BJ (cell line): ENCODE results near the gene SLC25A51. TPM values are rescaled to one million over a fixed set of nuclear protein-coding genes. Genes with fewer than 3 reads are reported as not detected.

Experiments used
- CTCF ChIA-PET: fragments of 350-600 bp; formaldehyde crosslinking; extraction: SDS; loops from one replicate; lab custom pipeline; 2021; ENCODE audit warnings: antibody characterized with exemption, inconsistent platforms; lab: Yijun Ruan, JAX
- POLR2A ChIA-PET: fragments of 300-600 bp; sonication (Branson Sonifier 250); formaldehyde crosslinking; extraction: SDS; loops from one replicate; lab custom pipeline; 2021; ENCODE audit warnings: antibody characterized with exemption; lab: Charles Lee
- DNase-seq: peaks from one replicate; pipeline ENCODE4 v3.0.0-alpha.2; 2011; ENCODE audit warnings: low read depth
- H3K27me3 ChIP-seq: 2 replicates; pipeline ENCODE4 v1.6.0; 2011; ENCODE audit warnings: low read length; ENCODE audit not compliant: control insufficient read depth, insufficient read depth
- H3K36me3 ChIP-seq: 2 replicates; pipeline ENCODE4 v1.5.1; 2011; ENCODE audit warnings: low read length; ENCODE audit not compliant: control insufficient read depth, insufficient read depth
- H3K4me3 ChIP-seq: 2 replicates; pipeline ENCODE4 v1.5.1; 2011; ENCODE audit warnings: low read depth, mild to moderate bottlenecking, control low read depth, low read length
- polyA plus RNA-seq: library from polyadenylated mRNA; depleted of rRNA; stranded (reverse); fragments of >200 nt; gene quantifications from 2 replicates; pipeline ENCODE4 v1.2.3, GENCODE V29; 2011
- TF ChIP-seq, protein P1 (sequence below): IDR thresholded peaks from 2 replicates; pipeline ENCODE4 v1.5.1; 2011; ENCODE audit warnings: low read depth, mild to moderate bottlenecking, control low read depth, inconsistent platforms, low read length, moderate library complexity; ENCODE audit not compliant: insufficient read depth

The SLC25A51 gene
- polyA plus RNA-seq, 1 experiment, result 15.6 TPM

DNA sequence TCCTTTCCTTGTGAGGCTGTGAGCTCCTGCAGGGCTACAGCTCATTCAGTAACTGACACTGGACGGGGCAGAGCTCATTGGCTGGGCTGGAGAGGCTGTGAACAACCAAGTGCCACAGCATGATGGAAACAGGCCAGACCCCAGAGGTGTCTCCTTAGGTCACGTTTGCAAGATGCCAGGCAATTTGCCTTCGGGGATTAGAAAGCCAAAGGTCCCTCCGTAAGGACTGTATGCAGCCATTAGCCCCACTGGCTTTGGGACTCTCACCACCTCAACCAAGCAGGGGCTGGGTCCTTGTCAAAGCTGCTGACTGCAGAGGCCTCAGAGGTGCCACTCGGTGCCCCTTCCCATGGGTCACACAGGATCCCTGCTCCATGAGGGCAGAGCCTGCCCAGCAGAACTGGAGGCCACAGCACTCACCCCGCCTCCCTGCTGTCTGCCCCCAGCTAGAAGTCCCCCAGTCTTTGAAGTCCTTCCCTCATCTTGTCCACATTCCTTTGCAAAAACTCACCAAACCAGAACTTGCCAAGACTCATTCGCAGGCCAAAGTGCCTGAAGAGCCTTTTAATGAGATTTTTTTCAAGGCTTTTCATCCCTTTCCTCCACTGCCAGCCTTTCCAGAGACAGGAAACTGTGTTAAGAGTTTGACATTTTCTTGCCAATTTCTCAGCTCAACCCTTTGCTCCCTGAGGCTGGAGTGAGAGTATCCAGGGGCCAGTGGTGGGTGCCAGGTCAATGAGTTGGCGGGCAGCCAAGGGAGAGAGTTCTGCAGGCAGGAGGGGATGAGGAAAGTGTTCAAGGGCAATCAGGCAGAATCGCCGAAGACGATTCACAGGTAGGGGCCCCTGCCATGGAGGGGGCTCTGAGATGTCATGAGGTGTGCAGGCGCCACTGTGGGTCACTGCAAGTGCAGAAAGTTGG, 39.7 kb upstream of the SLC25A51 start:
- H3K4me3 ChIP-seq, result no peak overlapping the region
- ChIA-PET CTCF (interaction anchor here (0.5 to 1.5 kb wide), 3 partner anchors 13 to 75 kb away, joined by 3 to 4 read pairs (median 3); no protein-coding TSS in a partner anchor), POLR2A (no interaction called here)
- peak; percentile 88 for DNase-seq
- TF ChIP-seq, protein P1, sequence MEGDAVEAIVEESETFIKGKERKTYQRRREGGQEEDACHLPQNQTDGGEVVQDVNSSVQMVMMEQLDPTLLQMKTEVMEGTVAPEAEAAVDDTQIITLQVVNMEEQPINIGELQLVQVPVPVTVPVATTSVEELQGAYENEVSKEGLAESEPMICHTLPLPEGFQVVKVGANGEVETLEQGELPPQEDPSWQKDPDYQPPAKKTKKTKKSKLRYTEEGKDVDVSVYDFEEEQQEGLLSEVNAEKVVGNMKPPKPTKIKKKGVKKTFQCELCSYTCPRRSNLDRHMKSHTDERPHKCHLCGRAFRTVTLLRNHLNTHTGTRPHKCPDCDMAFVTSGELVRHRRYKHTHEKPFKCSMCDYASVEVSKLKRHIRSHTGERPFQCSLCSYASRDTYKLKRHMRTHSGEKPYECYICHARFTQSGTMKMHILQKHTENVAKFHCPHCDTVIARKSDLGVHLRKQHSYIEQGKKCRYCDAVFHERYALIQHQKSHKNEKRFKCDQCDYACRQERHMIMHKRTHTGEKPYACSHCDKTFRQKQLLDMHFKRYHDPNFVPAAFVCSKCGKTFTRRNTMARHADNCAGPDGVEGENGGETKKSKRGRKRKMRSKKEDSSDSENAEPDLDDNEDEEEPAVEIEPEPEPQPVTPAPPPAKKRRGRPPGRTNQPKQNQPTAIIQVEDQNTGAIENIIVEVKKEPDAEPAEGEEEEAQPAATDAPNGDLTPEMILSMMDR, result no peak
- H3K27me3 ChIP-seq, result no peaks in the 10 kb centered on the region
- H3K36me3 ChIP-seq, result peaks cover 14% of the 10 kb centered on the region

DNA sequence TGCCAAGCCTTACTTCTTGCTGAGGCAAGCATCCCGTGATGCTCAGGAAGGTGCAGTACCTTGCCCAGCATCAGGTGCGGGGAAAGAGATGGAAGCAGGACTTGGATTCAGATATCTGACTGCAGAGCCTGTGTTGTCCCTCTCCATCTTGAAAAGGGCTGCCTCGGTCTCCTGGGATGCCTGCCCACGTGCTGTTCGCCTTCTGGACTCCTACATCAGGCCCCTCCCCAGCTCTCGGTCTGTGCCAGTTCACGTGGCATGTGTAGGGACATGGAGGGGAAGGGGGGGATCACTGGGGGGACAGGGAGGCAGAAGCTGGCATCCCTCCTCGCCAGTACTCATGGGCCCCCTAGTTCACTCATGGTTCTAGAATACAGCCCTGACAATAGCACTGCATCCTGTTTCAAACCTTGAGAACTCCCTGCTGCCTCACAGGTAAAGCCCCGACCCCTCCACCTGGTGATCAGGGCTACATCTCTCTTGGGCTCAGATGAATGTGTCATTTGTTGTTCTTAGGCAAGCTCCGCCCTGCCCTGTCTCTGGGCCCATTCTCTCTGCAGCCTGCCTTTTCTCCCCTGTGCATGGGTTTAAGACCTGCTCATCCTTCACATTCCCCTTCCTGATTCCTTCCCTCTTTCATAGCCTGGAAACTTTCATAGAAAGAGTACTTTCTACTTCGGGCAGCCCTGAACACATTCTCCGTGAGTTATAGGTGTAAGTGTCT, 38.9 kb upstream of the SLC25A51 start:
- TF ChIP-seq, protein P1, result no peak
- POLR2A ChIA-PET, result no interaction called here
- no peak for DNase-seq
- CTCF ChIA-PET, result interaction anchor here (0.5 to 1.5 kb wide), 6 partner anchors 12 to 596 kb away, joined by 3 to 6 read pairs (median 4); no protein-coding TSS in a partner anchor
- H3K27me3 ChIP-seq, result no peaks in the 10 kb centered on the region
- H3K36me3 ChIP-seq, result peaks cover 9% of the 10 kb centered on the region
- H3K4me3 ChIP-seq, result no peak overlapping the region

- no peaks in the 10 kb centered on the region for H3K27me3 ChIP-seq
- DNase-seq, result no peak
- ChIA-PET POLR2A (no interaction called here), CTCF (interaction anchor here (1.1 to 1.8 kb wide), 2 partner anchors 38 to 128 kb away, joined by 3 to 5 read pairs; partner anchors contain the start of gene SHB)
- H3K4me3 ChIP-seq, result no peak overlapping the region
- TF ChIP-seq, protein P1, result no peak
- peaks cover 3% of the 10 kb centered on the region; the same call in 1 of the 2 replicates for H3K36me3 ChIP-seq
These were observed 37.3 kb upstream of the SLC25A51 start for GRCh38 chr9:37941253-37941652.

GRCh38 chr9:37939575-37940095, 35.7 kb upstream of the SLC25A51 start:
- TF ChIP-seq, protein P1, result no peak
- no peak for DNase-seq
- CTCF ChIA-PET, result interaction anchor here (1.8 to 2.3 kb wide), 2 partner anchors 128 to 149 kb away, joined by 6 to 7 read pairs; no protein-coding TSS in a partner anchor
- H3K27me3 ChIP-seq, result no peaks in the 10 kb centered on the region
- H3K4me3 ChIP-seq, result no peak overlapping the region
- POLR2A ChIA-PET, result no interaction called here
- no peaks in the 10 kb centered on the region for H3K36me3 ChIP-seq
